ENCODE measurements around the gene CFAP99. TPM values are rescaled to one million over a fixed set of nuclear protein-coding genes. Genes with fewer than 3 reads are reported as not detected.
A peak's percentile ranks its signal among the peaks of the same experiment; 100 is the strongest.

CFAP99 gene
- total RNA-seq, 1 experiment from 2014 or later, result 0.33 TPM

DNA sequence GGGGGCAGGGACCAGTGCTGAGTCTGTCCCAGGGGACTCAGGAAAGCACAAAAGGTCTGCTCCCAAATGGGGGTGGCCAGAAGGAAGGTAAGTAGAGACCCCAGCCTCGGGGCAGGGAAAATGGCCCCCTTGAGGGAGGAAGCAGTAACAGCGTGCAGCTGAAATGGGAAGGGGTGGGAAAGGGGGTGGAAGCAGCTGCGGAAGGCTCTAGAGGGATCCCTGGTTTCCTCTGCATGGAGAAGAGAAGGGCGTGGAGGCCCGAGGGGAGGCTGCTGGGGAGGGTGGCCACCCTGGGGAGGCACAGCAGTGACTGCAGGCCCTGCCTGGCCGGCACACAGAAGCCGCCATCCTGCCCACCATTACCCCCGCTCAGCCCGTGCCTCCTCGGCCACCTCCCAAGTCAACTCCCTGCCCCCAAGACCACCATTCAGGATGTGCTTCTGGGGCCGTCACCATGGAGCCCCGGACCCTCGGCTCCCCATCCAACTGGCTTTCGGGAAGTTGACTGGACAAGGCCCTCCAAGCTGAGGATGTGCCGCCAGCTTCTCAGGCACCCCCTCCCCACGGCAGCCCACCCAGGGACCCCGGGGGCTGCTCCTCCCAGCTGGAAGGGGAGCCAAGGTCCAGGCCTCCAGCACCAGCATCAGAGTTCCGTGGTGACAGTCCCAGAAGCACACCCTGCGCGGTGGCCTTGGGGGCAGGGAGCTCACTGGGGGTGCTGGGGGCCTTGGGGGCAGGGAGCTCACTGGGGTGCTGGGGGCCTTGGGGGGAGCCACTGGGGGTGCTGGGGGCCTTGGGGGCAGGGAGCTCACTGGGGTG is 23.6 kb downstream of the CFAP99 start:
- CTCF ChIA-PET, result interaction anchor here (0.6 to 1.3 kb wide), 3 partner anchors 20 to 512 kb away, joined by 3 to 5 read pairs (median 5); no protein-coding TSS in a partner anchor
- no peaks in the 10 kb centered on the region for H3K36me3 ChIP-seq (ENCODE audit: control insufficient read depth, insufficient read depth, low read length)
- H3K4me3 ChIP-seq (ENCODE audit: low read depth in 2 of 2, low read length in 2 of 2), result no peak overlapping the region
- no peaks in the 10 kb centered on the region for H3K27me3 ChIP-seq (ENCODE audit: control insufficient read depth, insufficient read depth, low read length)
- intact Hi-C loops (cut with micrococcal nuclease; ENCODE audit: unreplicated experiment), result no loop called here
- ATAC-seq (peak; percentile 52), DNase-seq (ENCODE audit: low read depth, low spot score) (no peak)
- POLR2A ChIA-PET, result no interaction called here
- H3K27ac ChIP-seq (ENCODE audit: low read length), result no peak overlapping the region
- in situ Hi-C loops (cut with HindIII; ENCODE audit: low pct_unique_long_range_greater_than_20kb, low sequenced_read_pairs), result no loop called here
- TF ChIP-seq TCF7L2 (IDR thresholded peaks at IDR 0.05; ENCODE audit: low read depth, low read length) (no peak), CTCF (IDR thresholded peaks at IDR 0.05) (no peak), POLR2AphosphoS5 (IDR thresholded peaks at IDR 0.05; ENCODE audit: low read depth, low read length) (no peak), REST (IDR thresholded peaks at IDR 0.05; ENCODE audit: insufficient read depth in 1 of 2, low read depth in 2 of 2, low read length in 1 of 2) (no peak), SIN3A (IDR thresholded peaks at IDR 0.05; ENCODE audit: borderline replicate concordance, insufficient read depth, low read depth, low read length) (no peak)
- H3K9me3 ChIP-seq (ENCODE audit: control insufficient read depth, insufficient read depth, low read depth, low read length), result no peaks in the 10 kb centered on the region
- BruUV-seq (replicated peaks), result no TSS peak
- no peaks in the 10 kb centered on the region for H3K4me1 ChIP-seq (ENCODE audit: control insufficient read depth, insufficient read depth, low read length)

GRCh38 chr4:2443061-2443730 is 24.4 kb downstream of the CFAP99 start:
- ChIA-PET CTCF (no interaction called here), POLR2A (interaction anchor here (0.5 kb wide), 1 partner anchor 11 kb away, joined by 11 read pairs; no protein-coding TSS in a partner anchor)
- H3K4me1 ChIP-seq (ENCODE audit: control insufficient read depth, insufficient read depth, low read length), result no peaks in the 10 kb centered on the region
- no peaks in the 10 kb centered on the region for H3K9me3 ChIP-seq (ENCODE audit: control insufficient read depth, insufficient read depth, low read depth, low read length)
- no peak overlapping the region for H3K27ac ChIP-seq (ENCODE audit: low read length)
- intact Hi-C loops (cut with micrococcal nuclease; ENCODE audit: unreplicated experiment) (no loop called here), in situ Hi-C loops (cut with HindIII; ENCODE audit: low pct_unique_long_range_greater_than_20kb, low sequenced_read_pairs) (no loop called here)
- no peaks in the 10 kb centered on the region for H3K36me3 ChIP-seq (ENCODE audit: control insufficient read depth, insufficient read depth, low read length)
- H3K27me3 ChIP-seq (ENCODE audit: control insufficient read depth, insufficient read depth, low read length), result no peaks in the 10 kb centered on the region
- ATAC-seq, result peak; percentile 57; the same call in 1 of the 2 replicates
- no peak overlapping the region for H3K4me3 ChIP-seq (ENCODE audit: low read depth in 2 of 2, low read length in 2 of 2)
- TF ChIP-seq POLR2AphosphoS5 (IDR thresholded peaks at IDR 0.05; ENCODE audit: low read depth, low read length) (no peak), SIN3A (IDR thresholded peaks at IDR 0.05; ENCODE audit: borderline replicate concordance, insufficient read depth, low read depth, low read length) (no peak), TCF7L2 (IDR thresholded peaks at IDR 0.05; ENCODE audit: low read depth, low read length) (no peak), CTCF (IDR thresholded peaks at IDR 0.05) (no peak), REST (IDR thresholded peaks at IDR 0.05; ENCODE audit: insufficient read depth in 1 of 2, low read depth in 2 of 2, low read length in 1 of 2) (no peak)
- no TSS peak for BruUV-seq (replicated peaks)
- DNase-seq (ENCODE audit: low read depth, low spot score), result no peak

All from Panc1 (cell line).